ENCODE measurements around the gene PAQR6.

PAQR6 gene

DNA sequence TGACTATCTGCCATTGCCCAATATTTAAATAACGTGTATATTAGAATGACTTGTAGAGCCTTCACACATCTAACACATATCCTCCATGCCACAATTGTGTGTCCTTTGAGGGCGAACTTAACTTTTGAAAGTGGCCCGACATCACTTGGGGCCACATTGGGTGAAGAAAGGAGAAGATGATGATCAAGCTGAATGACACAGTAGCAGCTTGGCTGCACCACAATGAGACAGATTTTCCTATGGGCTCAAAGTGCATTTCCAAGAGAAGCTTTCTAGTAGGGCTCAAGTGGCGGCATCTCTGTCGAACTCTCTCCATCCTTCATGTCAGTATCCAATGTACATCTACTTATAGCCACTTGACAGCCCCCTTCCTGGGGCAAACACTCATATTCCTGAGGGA, 9.6 kb downstream of the PAQR6 start:
- DNase-seq (ENCODE audit: low read depth in 1 of 2, low spot score in 1 of 2), result no peak
- TF ChIP-seq, protein P1, sequence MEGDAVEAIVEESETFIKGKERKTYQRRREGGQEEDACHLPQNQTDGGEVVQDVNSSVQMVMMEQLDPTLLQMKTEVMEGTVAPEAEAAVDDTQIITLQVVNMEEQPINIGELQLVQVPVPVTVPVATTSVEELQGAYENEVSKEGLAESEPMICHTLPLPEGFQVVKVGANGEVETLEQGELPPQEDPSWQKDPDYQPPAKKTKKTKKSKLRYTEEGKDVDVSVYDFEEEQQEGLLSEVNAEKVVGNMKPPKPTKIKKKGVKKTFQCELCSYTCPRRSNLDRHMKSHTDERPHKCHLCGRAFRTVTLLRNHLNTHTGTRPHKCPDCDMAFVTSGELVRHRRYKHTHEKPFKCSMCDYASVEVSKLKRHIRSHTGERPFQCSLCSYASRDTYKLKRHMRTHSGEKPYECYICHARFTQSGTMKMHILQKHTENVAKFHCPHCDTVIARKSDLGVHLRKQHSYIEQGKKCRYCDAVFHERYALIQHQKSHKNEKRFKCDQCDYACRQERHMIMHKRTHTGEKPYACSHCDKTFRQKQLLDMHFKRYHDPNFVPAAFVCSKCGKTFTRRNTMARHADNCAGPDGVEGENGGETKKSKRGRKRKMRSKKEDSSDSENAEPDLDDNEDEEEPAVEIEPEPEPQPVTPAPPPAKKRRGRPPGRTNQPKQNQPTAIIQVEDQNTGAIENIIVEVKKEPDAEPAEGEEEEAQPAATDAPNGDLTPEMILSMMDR (IDR thresholded peaks at IDR 0.05; ENCODE audit: insufficient read depth, low read length), result no peak
- Histone ChIP-seq H3K27me3 (ENCODE audit: insufficient read depth, poor library complexity, severe bottlenecking) (no peaks in the 10 kb centered on the region), H3K27ac (replicated peaks) (no peak overlapping the region), H3K4me3 (replicated peaks; ENCODE audit: insufficient read depth, low read length) (no peak overlapping the region)

DNA sequence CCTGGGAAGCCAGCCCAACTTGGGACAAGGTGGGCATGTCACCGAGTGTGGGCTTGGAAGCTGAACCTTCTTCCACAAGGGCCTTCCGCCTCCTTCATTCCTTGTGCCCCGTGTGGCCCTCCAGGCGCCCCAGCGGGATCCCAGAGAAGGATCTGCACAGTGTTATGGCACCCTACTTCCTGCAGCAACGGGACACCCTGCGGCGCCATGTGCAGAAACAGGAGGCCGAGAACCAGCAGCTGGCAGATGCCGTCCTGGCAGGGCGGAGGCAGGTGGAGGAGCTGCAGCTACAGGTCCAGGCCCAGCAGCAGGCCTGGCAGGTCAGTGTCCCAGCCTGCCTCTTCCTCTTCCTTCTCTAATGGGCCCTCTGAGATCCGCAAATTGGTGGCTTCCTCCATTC, 11.7 kb downstream of the PAQR6 start:
- no peak for DNase-seq (ENCODE audit: low read depth in 1 of 2, low spot score in 1 of 2)
- Histone ChIP-seq H3K27ac (replicated peaks) (no peak overlapping the region), H3K27me3 (ENCODE audit: insufficient read depth, poor library complexity, severe bottlenecking) (no peaks in the 10 kb centered on the region), H3K4me3 (replicated peaks; ENCODE audit: insufficient read depth, low read length) (no peak overlapping the region)
- TF ChIP-seq SPI1 (IDR thresholded peaks at IDR 0.05; ENCODE audit: borderline replicate concordance, low read depth) (no peak), REST (IDR thresholded peaks at IDR 0.05; ENCODE audit: insufficient replicate concordance, low read depth) (no peak), GABPA (IDR thresholded peaks at IDR 0.05; ENCODE audit: low read depth) (no peak), POLR2AphosphoS5 (IDR thresholded peaks at IDR 0.05; ENCODE audit: low read depth) (no peak)
- TF ChIP-seq, protein P1 (IDR thresholded peaks at IDR 0.05; ENCODE audit: insufficient read depth, low read length), result no peak

GRCh38 chr1:156233426-156234127, 14.3 kb downstream of the PAQR6 start:
- Histone ChIP-seq H3K4me3 (replicated peaks; ENCODE audit: insufficient read depth, low read length) (no peak overlapping the region), H3K27me3 (ENCODE audit: insufficient read depth, poor library complexity, severe bottlenecking) (no peaks in the 10 kb centered on the region), H3K27ac (replicated peaks) (no peak overlapping the region)
- no peak for DNase-seq (ENCODE audit: low read depth in 1 of 2, low spot score in 1 of 2)
- TF ChIP-seq POLR2AphosphoS5 (IDR thresholded peaks at IDR 0.05; ENCODE audit: low read depth) (no peak), GABPA (IDR thresholded peaks at IDR 0.05; ENCODE audit: low read depth) (no peak), REST (IDR thresholded peaks at IDR 0.05; ENCODE audit: insufficient replicate concordance, low read depth) (no peak), SPI1 (IDR thresholded peaks at IDR 0.05; ENCODE audit: borderline replicate concordance, low read depth) (no peak)
- TF ChIP-seq, protein P1 (IDR thresholded peaks at IDR 0.05; ENCODE audit: insufficient read depth, low read length), result no peak
